Bronchial epithelial cell (primary cell): ENCODE measurements around the gene ANKRD55. TPM values are rescaled to one million over a fixed set of nuclear protein-coding genes. Genes with fewer than 3 reads are reported as not detected.
A peak's percentile ranks its signal among the peaks of the same experiment; 100 is the strongest.
"Not testable (repeated sequence)": the region's sequence is repeated elsewhere in the genome, so short reads cannot be mapped to it uniquely, and the experiment has no call there.

Experiments used
- DNase-seq: peaks from one replicate; pipeline ENCODE4 v3.0.0-alpha.2; 2010; ENCODE audit warnings: low read depth
- FAIRE-seq: peaks from 2 replicates; lab custom pipeline; 2011; peaks lifted over from hg19 to GRCh38; lab: Jason Lieb, UNC
- H3K27me3 ChIP-seq: 2 replicates; pipeline ENCODE4 v1.5.1; 2011; ENCODE audit warnings: low read length; ENCODE audit not compliant: control insufficient read depth, insufficient read depth
- H3K36me3 ChIP-seq: 2 replicates; pipeline ENCODE4 v1.5.1; 2011; ENCODE audit warnings: low read length; ENCODE audit not compliant: control insufficient read depth, insufficient read depth
- H3K4me3 ChIP-seq: 2 replicates; pipeline ENCODE4 v1.5.1; 2011; ENCODE audit warnings: mild to moderate bottlenecking, low read depth, low read length, control low read depth
- total RNA-seq: library from RNA; depleted of rRNA; stranded (reverse); fragments of >200 nt; gene quantifications from 2 replicates; pipeline ENCODE4 v1.2.1, GENCODE V29; 2014
- TF ChIP-seq, protein P1 (sequence below): IDR thresholded peaks from 2 replicates; pipeline ENCODE4 v1.5.1; 2011; ENCODE audit warnings: mild to moderate bottlenecking, moderate library complexity, low read length, control low read depth, inconsistent platforms; ENCODE audit not compliant: insufficient read depth, severe bottlenecking

The ANKRD55 gene
- total RNA-seq, 1 donor from 2014 or later, result not detected

- no peaks in the 10 kb centered on the region for H3K36me3 ChIP-seq
- no peaks in the 10 kb centered on the region for H3K27me3 ChIP-seq
- TF ChIP-seq, protein P1, sequence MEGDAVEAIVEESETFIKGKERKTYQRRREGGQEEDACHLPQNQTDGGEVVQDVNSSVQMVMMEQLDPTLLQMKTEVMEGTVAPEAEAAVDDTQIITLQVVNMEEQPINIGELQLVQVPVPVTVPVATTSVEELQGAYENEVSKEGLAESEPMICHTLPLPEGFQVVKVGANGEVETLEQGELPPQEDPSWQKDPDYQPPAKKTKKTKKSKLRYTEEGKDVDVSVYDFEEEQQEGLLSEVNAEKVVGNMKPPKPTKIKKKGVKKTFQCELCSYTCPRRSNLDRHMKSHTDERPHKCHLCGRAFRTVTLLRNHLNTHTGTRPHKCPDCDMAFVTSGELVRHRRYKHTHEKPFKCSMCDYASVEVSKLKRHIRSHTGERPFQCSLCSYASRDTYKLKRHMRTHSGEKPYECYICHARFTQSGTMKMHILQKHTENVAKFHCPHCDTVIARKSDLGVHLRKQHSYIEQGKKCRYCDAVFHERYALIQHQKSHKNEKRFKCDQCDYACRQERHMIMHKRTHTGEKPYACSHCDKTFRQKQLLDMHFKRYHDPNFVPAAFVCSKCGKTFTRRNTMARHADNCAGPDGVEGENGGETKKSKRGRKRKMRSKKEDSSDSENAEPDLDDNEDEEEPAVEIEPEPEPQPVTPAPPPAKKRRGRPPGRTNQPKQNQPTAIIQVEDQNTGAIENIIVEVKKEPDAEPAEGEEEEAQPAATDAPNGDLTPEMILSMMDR, result no peak
- FAIRE-seq (no peak), DNase-seq (no peak)
- no peak overlapping the region for H3K4me3 ChIP-seq
Observed at GRCh38 chr5:56102889-56103288, 130.2 kb downstream of the ANKRD55 start.

- not testable (repeated sequence) for H3K27me3 ChIP-seq, FAIRE-seq, DNase-seq, H3K4me3 ChIP-seq, H3K36me3 ChIP-seq
Observed at GRCh38 chr5:56102207-56102606, 130.9 kb downstream of the ANKRD55 start.

- Histone ChIP-seq H3K27me3 (no peaks in the 10 kb centered on the region), H3K36me3 (no peaks in the 10 kb centered on the region), H3K4me3 (no peak overlapping the region)
- DNase-seq (no peak), FAIRE-seq (no peak)
- TF ChIP-seq, protein P1, result no peak
Observed at GRCh38 chr5:56101180-56101579, 131.9 kb downstream of the ANKRD55 start.

GRCh38 chr5:56100439-56101176, 132.5 kb downstream of the ANKRD55 start:
- Histone ChIP-seq H3K4me3 (no peak overlapping the region), H3K27me3 (no peaks in the 10 kb centered on the region), H3K36me3 (no peaks in the 10 kb centered on the region)
- DNase-seq (peak; percentile 55), FAIRE-seq (no peak)
- TF ChIP-seq, protein P1, result no peak

GRCh38 chr5:56099346-56099745, 133.8 kb downstream of the ANKRD55 start:
- FAIRE-seq (no peak), DNase-seq (no peak)
- Histone ChIP-seq H3K36me3 (no peaks in the 10 kb centered on the region), H3K4me3 (no peak overlapping the region), H3K27me3 (no peaks in the 10 kb centered on the region)
- TF ChIP-seq, protein P1, result no peak

DNA sequence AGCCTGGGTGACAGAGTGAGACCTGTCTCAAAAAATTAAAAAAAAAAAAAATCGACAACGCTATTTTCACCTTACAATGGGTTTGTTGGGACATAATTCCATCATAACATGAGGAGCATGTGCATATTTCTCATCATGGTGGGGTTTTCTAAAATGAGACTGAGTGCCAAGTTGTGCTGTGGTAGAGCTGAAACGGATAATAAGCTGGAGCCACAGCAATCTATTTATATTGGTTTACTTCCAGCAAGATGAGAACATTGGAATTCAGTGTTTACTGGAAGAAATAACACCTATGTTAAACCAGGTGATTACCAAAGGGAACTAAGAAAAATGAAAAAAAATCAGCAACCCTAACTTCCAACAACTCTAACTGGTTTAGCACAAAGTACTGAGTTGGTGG, 136.1 kb downstream of the ANKRD55 start:
- H3K27me3 ChIP-seq, result no peaks in the 10 kb centered on the region
- TF ChIP-seq, protein P1, result no peak
- FAIRE-seq (no peak), DNase-seq (no peak)
- no peak overlapping the region for H3K4me3 ChIP-seq
- no peaks in the 10 kb centered on the region for H3K36me3 ChIP-seq
